GM21528 (cell line): ENCODE data around the gene MAPKBP1.

Experiments
- ATAC-seq: cut with Tn5 transposase; IDR thresholded peaks from one replicate; pipeline ENCODE4 v1.9.1; 2021; ENCODE audit warnings: mild to moderate bottlenecking, moderate library complexity; ENCODE audit not compliant: unreplicated experiment, low FRiP score

MAPKBP1 gene

DNA sequence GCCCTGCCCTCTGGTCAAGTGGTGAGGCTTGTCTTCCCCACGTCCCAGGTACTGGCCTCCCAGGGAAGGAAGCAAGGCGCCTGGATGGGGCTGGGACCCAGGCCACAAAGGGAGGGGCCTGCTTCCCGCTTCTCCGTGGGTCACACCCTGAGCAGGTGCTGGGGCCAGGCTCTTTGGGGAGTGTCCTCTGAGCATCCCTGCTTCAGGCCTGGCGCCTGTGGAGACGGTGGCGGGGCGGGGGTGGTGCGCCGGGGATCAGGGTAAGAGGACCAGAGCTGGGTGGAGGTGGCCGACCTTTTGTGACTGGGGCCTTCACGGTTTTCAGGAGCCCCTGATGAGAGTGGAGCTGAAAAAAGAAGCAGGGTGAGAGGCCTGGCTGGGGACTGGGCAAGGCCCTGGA is 67.9 kb downstream of the MAPKBP1 start:
- no peak for ATAC-seq

DNA sequence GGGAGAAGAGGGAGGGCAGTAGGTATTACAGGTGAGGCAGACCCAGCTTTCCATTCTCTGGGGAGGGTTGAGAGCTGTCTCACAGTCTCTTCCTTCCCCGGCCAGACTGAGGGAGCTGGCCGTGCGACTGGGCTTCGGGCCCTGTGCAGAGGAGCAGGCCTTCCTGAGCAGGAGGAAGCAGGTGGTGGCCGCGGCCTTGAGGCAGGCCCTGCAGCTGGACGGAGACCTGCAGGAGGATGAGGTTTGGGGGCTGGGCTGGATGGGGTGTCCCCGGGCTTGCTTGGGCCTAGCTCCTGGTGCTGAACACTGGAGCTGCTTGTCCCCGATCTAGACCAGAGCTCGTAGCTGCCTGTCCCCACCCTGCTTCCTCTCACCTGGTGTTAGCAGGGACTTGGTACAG is 69.3 kb downstream of the MAPKBP1 start:
- ATAC-seq, result no peak

DNA sequence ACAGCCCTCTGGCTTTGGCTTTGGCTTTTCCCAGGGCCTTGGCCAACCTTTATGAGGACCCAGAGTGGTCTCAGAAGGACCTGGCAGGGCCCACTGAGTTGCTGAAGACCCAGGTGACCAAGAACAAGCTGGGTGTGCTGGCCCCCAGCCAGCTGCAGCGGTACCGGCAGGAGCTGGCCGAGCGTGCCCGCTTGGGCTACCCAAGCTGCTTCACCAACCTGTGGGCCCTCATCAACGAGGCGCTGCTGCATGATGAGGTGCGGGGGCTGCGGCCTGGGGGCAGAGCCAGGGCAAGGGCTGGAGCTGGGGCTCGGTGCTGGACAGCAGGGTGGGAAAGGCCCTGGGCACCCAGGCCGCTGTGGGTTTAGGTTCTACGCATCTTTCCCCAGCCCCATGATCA is 70.5 kb downstream of the MAPKBP1 start:
- no peak for ATAC-seq

DNA sequence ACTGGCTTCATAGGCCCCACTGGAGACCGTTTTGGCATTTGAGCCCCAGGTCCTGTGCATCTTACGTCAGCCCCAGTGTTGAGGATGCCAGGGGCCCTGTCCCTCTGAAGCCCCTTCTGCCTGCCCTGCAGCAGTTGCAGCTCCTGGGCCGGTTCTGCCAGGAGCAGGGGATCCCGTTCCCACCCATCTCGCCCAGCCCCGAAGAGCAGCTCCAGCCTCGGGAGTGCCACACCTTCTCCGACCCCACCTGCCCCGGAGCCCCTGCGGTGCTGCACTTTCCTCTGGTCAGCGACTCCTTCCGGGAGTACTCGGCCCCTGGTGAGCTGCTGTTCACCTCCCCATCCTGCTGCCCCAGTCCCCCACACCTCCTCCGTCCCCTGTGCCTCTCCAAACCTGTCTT is 72.9 kb downstream of the MAPKBP1 start:
- no peak for ATAC-seq

DNA sequence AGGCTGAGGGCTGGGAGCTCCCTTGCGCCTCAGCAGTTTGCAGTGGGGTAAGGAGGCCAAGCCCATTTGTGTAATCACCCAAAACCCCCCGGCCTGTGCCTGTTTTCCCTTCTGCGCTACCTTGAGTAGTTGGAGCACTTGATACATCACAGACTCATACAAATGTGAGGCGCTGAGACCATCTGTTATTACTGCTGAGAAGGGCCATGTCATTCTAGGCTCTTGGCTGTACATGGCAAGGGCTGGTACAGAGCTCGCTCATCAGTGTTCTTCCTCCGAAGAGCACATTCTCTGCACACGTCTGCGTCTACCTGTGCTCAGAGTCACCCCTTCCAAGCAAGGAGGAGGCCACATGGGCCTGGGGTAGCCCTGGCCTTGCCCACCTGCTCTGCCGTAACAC is 73.7 kb downstream of the MAPKBP1 start:
- no peak for ATAC-seq

DNA sequence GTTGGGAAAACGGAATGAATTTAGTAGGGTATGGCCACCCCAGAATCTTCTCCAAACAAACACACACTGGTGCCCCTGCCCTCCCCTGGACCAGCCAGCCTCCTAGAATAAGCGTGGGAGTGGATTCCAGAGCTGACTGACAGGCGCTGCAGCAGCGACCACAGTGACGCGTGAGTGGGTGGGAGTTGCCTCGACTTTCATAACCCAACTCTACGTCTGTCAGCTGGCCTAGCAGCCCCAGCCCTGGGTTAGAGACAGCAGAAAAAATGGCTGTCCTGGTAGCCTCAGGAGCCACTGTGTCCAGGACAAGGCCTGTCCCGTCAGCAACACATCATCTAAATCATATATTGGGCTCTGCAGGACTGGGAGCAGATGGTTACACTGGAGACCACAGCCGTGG is 74.3 kb downstream of the MAPKBP1 start:
- ATAC-seq, result no peak

DNA sequence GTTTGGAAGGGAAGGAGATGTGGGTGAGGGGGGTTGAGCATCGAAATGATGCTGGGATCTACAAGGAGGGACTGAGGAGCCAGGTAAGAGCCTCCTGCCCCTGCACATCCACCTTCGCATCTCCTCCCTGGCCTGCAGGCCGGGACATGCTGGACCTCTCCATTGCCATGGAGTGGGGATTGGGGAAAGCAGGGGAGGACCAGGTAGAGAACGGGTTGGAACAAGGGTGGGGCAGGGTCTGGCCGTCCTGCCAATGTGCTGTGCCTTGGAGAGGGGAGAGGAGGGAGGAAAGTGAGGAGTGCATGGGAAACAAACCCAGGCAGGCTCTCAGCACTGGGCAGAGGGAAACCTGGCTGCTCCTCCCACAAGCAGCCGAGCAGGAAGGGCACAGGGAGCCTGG is 74.9 kb downstream of the MAPKBP1 start:
- no peak for ATAC-seq

DNA sequence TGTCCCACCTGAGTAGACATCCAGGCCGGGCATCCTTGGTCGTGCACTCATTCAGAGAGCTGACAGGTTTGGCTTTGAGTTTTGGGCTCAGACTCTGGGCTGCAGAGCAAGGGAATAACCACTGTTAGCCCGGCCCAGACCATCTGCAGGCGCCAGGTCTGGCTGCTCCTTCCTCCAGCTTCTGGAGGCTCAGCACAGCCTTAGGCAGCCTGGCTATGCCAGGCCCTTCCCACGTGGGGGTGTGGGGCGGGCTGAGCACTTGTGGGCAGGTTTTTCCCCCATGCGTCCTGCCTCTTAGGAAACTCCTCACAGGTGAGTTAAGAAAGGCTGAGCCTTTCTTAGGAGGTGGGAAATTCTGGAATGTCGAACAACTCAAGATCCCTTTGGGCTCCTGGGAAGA is 75.6 kb downstream of the MAPKBP1 start:
- ATAC-seq, result no peak

DNA sequence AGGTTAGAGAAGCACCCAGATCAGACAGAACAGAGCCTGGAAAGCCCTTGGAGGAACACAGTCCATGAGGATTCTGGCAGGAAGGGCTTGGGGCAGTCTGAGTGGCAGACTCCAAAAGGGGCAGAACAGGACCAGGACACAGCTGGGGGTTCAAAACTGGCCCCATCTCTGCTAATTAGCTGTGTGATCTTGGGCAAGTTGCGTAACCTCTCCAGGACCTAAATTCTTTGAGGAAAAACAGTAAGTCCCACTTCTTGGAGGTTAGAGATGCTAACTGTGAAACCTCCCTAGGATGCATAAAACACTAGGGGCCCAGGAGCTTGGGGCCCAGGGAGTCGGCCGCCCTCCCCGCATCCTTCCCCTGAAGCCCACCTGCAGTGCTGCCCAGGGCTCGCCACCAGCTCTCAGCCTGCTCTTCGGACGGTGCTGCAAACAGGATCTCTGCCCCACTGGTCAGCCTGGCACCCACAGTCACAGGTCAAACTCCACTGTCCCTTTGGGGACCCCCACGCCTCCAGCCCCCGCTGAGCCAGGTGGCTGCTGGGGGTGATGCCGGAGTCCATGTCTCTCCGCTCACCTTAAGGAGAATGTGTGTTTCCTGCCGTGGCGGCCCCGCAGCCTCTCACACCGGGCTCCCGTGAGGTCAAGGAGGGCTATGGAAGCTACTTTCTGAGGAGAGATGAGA is 76.3 kb downstream of the MAPKBP1 start:
- ATAC-seq, result no peak

DNA sequence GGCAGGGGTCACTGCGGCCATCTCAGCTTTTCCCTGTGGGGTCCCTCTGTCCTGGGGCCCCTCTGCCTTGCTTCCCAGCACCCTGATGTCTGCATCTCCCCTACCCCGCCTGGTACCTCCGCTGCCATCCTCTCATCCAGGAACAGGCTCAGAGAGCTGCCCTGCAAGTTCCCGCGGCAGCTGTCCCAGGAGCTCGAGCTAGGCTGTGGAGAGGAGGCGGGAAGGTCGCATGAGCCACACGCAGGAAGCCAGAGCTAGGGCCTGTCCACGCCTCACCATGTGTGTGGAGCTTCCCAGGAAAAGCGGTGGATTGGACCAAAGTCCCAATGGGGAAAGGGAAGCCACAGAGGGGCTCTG is 76.9 kb downstream of the MAPKBP1 start:
- ATAC-seq, result no peak

DNA sequence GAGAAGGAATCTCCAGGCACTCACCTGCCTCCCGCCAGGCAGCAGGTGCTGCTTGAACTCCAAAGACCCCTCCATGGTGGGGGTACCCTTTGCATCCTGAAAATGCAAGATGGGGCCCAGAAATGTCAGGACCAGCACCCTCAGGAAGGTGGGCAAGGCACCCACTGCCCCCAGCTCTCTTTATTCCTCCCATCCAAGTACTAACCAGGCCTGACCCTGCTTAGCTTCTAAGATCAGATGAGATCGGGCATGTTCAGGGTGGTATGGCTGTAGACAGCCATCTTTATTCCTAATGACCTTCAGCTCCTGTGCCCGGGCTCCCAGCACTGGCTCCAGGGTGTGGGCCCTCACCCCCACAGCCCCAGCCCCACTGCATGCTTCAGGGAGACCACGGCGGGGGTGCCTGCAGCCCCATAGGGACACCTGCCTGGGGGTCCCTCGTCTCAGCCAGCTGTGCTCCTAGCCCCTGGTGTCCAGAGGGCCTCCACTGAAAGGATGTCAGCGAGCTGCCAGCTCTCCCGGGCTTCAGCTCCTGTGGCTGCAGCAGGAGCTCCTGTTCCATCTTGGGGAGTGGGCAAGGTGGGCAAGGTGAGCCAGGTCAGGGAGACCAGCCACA is 77.6 kb downstream of the MAPKBP1 start:
- no peak for ATAC-seq

DNA sequence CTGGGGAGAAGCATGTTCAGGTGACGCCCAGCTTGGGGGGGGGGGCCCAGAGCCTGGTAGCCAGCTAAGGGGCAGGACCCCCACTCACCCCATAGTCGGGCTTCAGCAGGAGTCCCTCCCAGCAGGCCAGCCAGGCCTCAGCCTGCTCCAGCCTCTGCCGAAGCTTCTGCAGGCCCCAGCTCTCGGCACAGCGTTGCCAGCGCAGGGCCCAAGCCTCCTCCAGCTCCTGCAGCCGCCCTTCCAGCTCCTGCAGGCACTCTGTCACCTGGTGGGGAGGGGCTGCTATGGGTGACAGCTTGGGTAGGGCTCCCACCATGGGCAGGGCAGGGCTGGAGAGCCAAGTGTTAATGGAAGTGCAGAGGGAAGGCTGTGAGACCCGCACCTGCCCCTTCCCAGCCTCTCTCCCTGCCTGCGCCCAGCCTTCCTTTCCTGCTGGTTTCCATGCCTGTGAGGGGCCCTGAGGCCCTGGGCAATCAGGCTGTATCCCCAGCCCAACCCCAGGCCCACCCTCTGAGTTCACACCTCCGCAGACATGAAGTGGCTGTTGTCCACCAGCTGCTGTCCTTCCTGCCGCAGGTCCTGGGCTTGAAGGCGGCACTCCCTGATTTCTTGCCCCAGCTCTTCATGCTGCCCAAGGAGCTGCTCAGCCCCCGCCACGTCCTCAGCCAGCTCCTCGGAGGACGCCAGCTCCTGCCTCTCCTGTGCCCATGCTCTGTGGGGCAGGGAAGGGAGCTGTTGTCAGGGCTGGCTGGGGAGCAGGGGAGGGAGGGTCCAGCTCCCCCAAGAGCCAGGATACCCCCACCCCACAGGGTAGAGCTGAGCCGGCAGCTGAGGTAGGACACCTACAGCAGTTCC is 78.7 kb downstream of the MAPKBP1 start:
- no peak for ATAC-seq

DNA sequence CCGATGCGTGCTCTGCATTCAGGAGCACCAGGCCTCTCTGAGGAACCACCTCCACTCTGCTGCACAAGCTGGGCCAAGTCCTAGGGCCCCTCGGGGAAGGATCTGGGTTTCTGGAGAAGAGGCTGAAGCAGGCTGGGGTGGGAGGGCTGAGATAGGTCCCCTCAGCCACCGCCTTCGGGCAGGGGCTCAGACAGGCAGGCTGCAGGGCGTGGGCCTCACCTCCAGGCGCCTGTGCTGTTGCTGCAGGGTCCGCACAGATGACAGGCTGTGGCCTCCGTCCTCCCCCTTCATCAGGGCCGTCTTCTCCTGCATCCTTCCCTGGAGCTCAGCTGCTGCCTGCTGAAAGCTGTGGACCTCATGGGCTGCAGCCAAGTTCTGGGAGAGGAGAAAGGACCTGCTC is 79.5 kb downstream of the MAPKBP1 start:
- ATAC-seq, result no peak

DNA sequence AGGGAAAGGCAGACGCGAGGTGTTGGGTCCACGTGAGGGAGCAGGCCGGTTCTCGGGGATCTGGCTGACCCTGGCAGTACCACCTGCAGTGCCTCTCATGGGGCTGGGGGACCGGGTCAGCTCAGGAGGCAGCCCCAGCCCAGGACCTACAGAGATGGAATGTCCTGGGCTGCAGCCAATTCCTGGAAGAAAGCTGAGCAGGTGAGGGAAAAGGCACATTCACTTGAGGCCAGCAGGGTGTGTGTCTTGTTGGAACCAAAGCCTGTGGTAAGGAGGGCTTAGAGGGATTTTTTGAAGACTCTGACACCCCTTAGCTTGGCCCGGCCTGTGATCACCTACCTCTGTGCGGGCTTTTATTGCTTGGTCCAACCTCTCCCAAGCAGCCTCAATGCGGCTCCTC is 80.2 kb downstream of the MAPKBP1 start:
- ATAC-seq, result no peak

DNA sequence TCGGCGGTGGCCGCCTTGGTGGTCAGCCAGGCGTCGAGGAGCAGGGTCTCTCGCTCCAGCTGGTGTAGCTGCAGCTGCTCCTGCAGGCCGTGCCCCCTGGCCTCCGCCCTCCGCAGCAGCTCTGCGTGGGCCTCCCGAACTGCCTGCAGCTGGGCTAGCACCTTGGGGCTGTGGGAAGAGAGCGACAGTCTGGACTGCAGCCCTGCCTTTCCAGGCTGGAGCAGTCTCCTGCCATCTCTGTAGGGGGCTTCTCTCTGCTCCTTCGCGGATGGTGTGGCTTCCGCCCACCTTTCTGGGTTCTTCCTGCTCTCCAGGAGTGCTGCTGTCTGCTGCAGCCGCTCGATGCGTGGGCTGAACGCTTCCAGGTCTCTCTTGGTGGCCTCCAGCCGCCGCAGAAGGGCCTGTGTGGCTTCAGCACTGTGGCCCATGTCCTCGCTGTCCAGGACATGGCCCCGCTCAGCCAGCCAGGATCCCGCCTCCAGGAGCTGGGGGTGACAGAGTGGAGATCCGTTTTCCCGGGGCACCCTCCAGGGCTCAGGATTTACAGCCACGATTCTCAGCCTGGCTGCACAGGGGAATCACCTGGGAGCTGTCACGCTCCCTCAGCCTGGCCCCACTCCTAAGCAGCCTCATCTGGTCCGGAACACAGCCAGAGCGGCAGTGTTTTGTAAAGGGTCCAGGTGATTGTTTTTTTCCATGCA is 81.1 kb downstream of the MAPKBP1 start:
- no peak for ATAC-seq

DNA sequence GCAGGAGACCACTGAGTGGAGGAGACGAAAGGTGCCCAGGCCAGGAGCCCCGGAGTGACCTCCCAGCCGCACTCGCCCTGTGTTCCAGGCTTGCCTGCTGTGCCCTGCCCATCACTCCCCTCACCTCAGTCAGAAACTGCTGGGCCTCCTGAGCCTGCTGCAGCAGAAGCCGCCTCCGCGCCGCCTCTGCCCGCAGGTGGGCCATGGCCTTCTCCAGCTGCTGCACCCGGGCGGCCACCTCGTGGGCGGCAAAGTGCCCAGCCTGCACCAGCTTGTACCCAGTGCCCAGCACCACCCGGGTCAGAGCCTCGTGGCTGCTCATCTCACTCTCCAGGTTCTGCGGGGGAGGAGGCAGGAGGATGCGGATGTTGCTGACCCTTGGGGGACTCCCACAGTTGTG is 82.0 kb downstream of the MAPKBP1 start:
- ATAC-seq, result no peak

DNA sequence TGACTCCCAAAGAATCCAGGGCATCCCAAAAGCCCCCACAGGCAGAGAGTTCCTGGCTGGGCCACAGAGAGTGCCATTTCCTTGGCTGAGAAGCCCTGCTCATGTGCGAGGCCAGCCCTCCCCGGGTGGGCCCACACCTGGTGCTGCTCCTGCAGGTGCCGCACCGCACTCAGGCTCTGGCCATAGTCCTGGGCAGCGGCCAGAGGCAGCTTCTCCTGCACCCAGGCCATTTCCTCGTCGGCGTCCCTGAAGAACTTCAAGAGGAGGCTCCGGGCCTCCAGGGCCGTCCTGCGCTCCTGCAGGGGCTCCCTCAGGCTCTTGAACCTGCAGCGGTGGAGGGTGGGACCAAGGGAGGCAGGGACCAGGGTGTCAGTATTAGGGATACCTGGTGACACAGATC is 82.4 kb downstream of the MAPKBP1 start:
- ATAC-seq, result no peak

DNA sequence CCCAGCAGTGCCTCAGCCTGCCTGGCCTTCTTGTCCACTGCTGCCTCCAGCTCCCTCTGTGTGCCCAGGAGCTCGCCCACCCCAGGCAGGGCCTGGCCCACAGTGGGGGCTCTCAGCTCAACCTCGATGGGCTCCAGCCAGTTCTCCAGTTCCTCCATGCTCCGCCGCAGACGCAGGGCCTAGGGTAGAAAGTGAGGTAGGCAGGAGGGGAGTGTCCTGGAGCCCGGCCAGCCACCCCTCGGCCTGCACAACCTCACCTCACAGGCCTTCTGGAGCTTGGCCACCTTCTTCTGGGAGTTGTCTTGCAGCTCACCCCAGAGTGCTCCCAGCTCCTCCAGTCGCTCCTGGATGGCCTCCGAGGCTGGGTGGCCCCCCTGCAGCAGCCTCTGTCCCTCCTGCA is 83.0 kb downstream of the MAPKBP1 start:
- no peak for ATAC-seq

DNA sequence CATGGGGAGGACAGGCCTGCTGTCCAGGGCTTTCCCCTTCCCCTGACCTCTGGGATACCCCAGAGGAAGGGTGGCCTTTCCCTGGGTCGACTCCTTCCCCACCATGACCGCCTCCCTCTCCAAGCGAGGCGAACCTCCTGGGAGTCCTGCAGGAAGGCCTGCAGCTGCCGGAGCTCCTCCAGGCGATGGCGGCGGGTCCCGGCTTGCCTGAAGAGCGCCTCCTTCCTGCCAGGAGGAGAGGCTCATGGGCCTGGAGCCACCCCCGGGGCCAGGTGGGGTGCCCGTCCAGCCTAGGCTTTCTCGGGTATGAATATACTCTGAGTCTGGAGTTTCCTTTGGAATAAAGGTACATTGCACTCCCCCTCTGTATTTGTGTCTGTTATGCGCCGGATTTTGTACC is 84.5 kb downstream of the MAPKBP1 start:
- no peak for ATAC-seq

DNA sequence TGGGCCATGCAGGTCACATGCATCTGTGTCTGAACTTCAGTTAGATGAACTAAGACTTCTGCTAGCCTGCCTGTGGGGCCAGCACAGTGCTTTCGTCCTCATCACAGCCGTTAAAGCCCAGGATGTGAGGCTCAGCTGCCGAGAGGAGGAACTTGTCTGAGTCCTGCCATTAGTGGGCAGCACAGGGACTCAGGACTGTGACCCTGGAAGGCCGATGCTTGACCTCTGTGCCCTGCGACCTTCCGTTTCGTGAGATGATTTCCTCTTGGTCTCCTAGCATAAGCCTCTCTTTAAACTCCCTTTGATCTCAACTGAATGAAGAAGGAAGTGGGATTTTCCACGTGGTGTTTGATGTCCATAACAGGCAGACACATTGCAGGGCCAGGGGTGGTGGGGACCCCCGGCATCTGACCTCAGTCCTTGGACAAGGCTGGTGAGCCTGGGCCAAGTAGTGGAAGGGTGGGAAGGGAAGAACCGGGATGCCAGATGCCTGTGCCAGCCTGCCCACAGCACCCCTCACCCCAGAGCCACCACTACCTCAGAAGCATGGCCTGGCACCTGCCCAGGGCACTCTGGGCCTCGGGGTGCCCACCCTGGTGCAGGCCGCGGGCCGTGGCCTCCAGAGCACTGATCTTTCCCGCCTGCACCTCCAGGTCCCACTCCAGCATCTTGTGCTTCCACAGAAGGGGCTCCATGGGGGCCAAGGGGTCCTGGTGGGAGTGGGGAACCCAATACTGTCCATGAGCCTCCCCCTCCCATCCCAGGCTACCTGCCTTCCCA is 86.0 kb downstream of the MAPKBP1 start:
- no peak for ATAC-seq
